ENCODE results near the gene CHL1. TPM values are rescaled to one million over a fixed set of nuclear protein-coding genes. Genes with fewer than 3 reads are reported as not detected.

CHL1 gene
- total RNA-seq, 1 experiment from 2014 or later, result not detected

GRCh38 chr3:159974-160373 is 36.6 kb upstream of the CHL1 start:
- no peak overlapping the region for H3K27ac ChIP-seq (ENCODE audit: low read depth, low read length, poor library complexity, severe bottlenecking)
- no peak for DNase-seq (ENCODE audit: low spot score)
- intact Hi-C loops (cut with micrococcal nuclease; ENCODE audit: unreplicated experiment), result no loop called here
- BruUV-seq (replicated peaks), result no TSS peak
- no peaks in the 10 kb centered on the region for H3K27me3 ChIP-seq (replicated peaks; ENCODE audit: insufficient read depth, low read depth, low read length, poor library complexity)
- no peak overlapping the region for H3K4me3 ChIP-seq (ENCODE audit: low read depth, low read length, poor library complexity, severe bottlenecking)
- H3K9me3 ChIP-seq (ENCODE audit: low read depth, low read length, poor library complexity, severe bottlenecking), result no peaks in the 10 kb centered on the region
- no peaks in the 10 kb centered on the region for H3K36me3 ChIP-seq (ENCODE audit: insufficient read depth, low read length, poor library complexity, severe bottlenecking)
- no peaks in the 10 kb centered on the region for H3K4me1 ChIP-seq (ENCODE audit: insufficient read depth, low read length, poor library complexity, severe bottlenecking)
- no peak for TF ChIP-seq EZH2 (IDR thresholded peaks at IDR 0.05; ENCODE audit: borderline replicate concordance, low read depth, low read length, poor library complexity, severe bottlenecking)
- ChIA-PET POLR2A (ENCODE audit: low non-redundant PET) (no interaction called here), CTCF (no interaction called here)

GRCh38 chr3:166071-166470 is 30.5 kb upstream of the CHL1 start:
- H3K36me3 ChIP-seq (ENCODE audit: insufficient read depth, low read length, poor library complexity, severe bottlenecking), result no peaks in the 10 kb centered on the region
- CTCF ChIA-PET, result no interaction called here
- no peak overlapping the region for H3K27ac ChIP-seq (ENCODE audit: low read depth, low read length, poor library complexity, severe bottlenecking)
- BruUV-seq (replicated peaks), result no TSS peak
- no peak for TF ChIP-seq CTCF (conservative IDR thresholded peaks at IDR 0.05; ENCODE audit: low read depth, low read length)
- TF ChIP-seq EZH2 (IDR thresholded peaks at IDR 0.05; ENCODE audit: borderline replicate concordance, low read depth, low read length, poor library complexity, severe bottlenecking), result no peak
- intact Hi-C loops (cut with micrococcal nuclease; ENCODE audit: unreplicated experiment), result no loop called here
- H3K4me3 ChIP-seq (ENCODE audit: low read depth, low read length, poor library complexity, severe bottlenecking), result no peak overlapping the region
- no peaks in the 10 kb centered on the region for H3K4me1 ChIP-seq (ENCODE audit: insufficient read depth, low read length, poor library complexity, severe bottlenecking)
- POLR2A ChIA-PET (ENCODE audit: low non-redundant PET), result no interaction called here
- H3K27me3 ChIP-seq (replicated peaks; ENCODE audit: insufficient read depth, low read depth, low read length, poor library complexity), result no peaks in the 10 kb centered on the region
- DNase-seq (ENCODE audit: low spot score), result no peak
- no peaks in the 10 kb centered on the region for H3K9me3 ChIP-seq (ENCODE audit: low read depth, low read length, poor library complexity, severe bottlenecking)

DNA sequence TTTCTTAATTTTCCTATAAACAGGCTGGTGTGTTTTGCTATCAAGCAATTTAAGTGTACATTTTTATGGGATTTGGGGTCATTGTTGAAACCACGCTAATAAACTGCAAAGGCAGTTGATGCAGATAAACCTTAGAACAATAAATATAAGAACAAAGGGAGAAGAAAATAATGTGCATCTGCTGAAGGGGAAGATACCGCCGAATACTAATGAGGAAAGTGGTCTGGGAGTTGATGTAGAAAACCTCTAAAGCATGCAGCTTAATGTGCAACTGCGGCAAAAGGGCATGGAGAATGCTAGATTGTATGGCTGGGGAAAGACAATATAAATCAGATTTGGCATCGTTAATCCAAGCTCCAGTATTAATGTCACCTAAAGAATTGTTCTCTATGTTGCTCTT is 29.8 kb upstream of the CHL1 start:
- no TSS peak for BruUV-seq (replicated peaks)
- H3K4me1 ChIP-seq (ENCODE audit: insufficient read depth, low read length, poor library complexity, severe bottlenecking), result no peaks in the 10 kb centered on the region
- CTCF ChIA-PET, result no interaction called here
- H3K36me3 ChIP-seq (ENCODE audit: insufficient read depth, low read length, poor library complexity, severe bottlenecking), result no peaks in the 10 kb centered on the region
- POLR2A ChIA-PET (ENCODE audit: low non-redundant PET), result no interaction called here
- no peak overlapping the region for H3K4me3 ChIP-seq (ENCODE audit: low read depth, low read length, poor library complexity, severe bottlenecking)
- H3K27me3 ChIP-seq (replicated peaks; ENCODE audit: insufficient read depth, low read depth, low read length, poor library complexity), result no peaks in the 10 kb centered on the region
- H3K27ac ChIP-seq (ENCODE audit: low read depth, low read length, poor library complexity, severe bottlenecking), result no peak overlapping the region
- intact Hi-C loops (cut with micrococcal nuclease; ENCODE audit: unreplicated experiment), result no loop called here
- no peak for DNase-seq (ENCODE audit: low spot score)
- H3K9me3 ChIP-seq (ENCODE audit: low read depth, low read length, poor library complexity, severe bottlenecking), result no peaks in the 10 kb centered on the region
- no peak for TF ChIP-seq CTCF (conservative IDR thresholded peaks at IDR 0.05; ENCODE audit: low read depth, low read length)
- no peak for TF ChIP-seq EZH2 (IDR thresholded peaks at IDR 0.05; ENCODE audit: borderline replicate concordance, low read depth, low read length, poor library complexity, severe bottlenecking)

GRCh38 chr3:173886-174285 is 22.7 kb upstream of the CHL1 start:
- ChIA-PET CTCF (no interaction called here), POLR2A (ENCODE audit: low non-redundant PET) (no interaction called here)
- Histone ChIP-seq H3K36me3 (ENCODE audit: insufficient read depth, low read length, poor library complexity, severe bottlenecking) (no peaks in the 10 kb centered on the region), H3K9me3 (ENCODE audit: low read depth, low read length, poor library complexity, severe bottlenecking) (no peaks in the 10 kb centered on the region), H3K27me3 (replicated peaks; ENCODE audit: insufficient read depth, low read depth, low read length, poor library complexity) (no peaks in the 10 kb centered on the region), H3K4me3 (ENCODE audit: low read depth, low read length, poor library complexity, severe bottlenecking) (no peak overlapping the region), H3K27ac (ENCODE audit: low read depth, low read length, poor library complexity, severe bottlenecking) (no peak overlapping the region), H3K4me1 (ENCODE audit: insufficient read depth, low read length, poor library complexity, severe bottlenecking) (no peaks in the 10 kb centered on the region)
- TF ChIP-seq CTCF (conservative IDR thresholded peaks at IDR 0.05; ENCODE audit: low read depth, low read length) (no peak), EZH2 (IDR thresholded peaks at IDR 0.05; ENCODE audit: borderline replicate concordance, low read depth, low read length, poor library complexity, severe bottlenecking) (no peak)
- no peak for DNase-seq (ENCODE audit: low spot score)
- BruUV-seq (replicated peaks), result no TSS peak
- intact Hi-C loops (cut with micrococcal nuclease; ENCODE audit: unreplicated experiment), result no loop called here
